WTC11 (cell line): ENCODE data around the gene ZNF324. TPM values are rescaled to one million over a fixed set of nuclear protein-coding genes. Genes with fewer than 3 reads are reported as not detected.

Experiments
- ATAC-seq: fragments of 200-7000 bp; cut with Tn5 transposase; 2 replicates; pipeline ENCODE4 v1.10.0; 2021; ENCODE audit warnings: mild to moderate bottlenecking, moderate library complexity
- CTCF ChIA-PET: fragments of 300-600 bp; sonication (Branson Sonifier 250); formaldehyde crosslinking; loops from one replicate; lab custom pipeline; 2021; ENCODE audit warnings: antibody characterized with exemption; lab: Charles Lee
- POLR2A ChIA-PET: fragments of 350-600 bp; sonication (Branson Sonifier 250); formaldehyde crosslinking; loops from one replicate; lab custom pipeline; 2021; ENCODE audit warnings: antibody characterized with exemption; lab: Charles Lee
- DNase-seq: peaks from one replicate; pipeline ENCODE4 v3.0.0; 2021; ENCODE audit warnings: low spot score
- H3K27ac Mint-ChIP-seq: 2 replicates; pipeline ENCODE4 v1.8.0; 2021; ENCODE audit warnings: mixed read lengths
- H3K27me3 Mint-ChIP-seq: 2 replicates; pipeline ENCODE4 v1.8.0; 2021; ENCODE audit warnings: low read depth, mild to moderate bottlenecking, moderate library complexity, mixed read lengths
- H3K36me3 Mint-ChIP-seq: 2 replicates; pipeline ENCODE4 v1.8.0; 2021; ENCODE audit warnings: mixed read lengths
- H3K4me1 Mint-ChIP-seq: 2 replicates; pipeline ENCODE4 v1.8.0; 2022; ENCODE audit warnings: mixed read lengths
- H3K4me3 Mint-ChIP-seq: 2 replicates; pipeline ENCODE4 v1.8.0; 2021; ENCODE audit warnings: mild to moderate bottlenecking, moderate library complexity, mixed read lengths
- H3K9me3 Mint-ChIP-seq: 2 replicates; pipeline ENCODE4 v1.8.0; 2021; ENCODE audit warnings: mixed read lengths
- ATF6 ChIP-seq: sonication (generic); formaldehyde crosslinking; IDR thresholded peaks from 2 replicates; pipeline ENCODE4 v1.8.1; 2023; ENCODE audit warnings: mild to moderate bottlenecking, missing genetic modification reagents
- FOXP4 ChIP-seq: sonication (generic); formaldehyde crosslinking; IDR thresholded peaks from 2 replicates; pipeline ENCODE4 v1.8.0; 2022; ENCODE audit warnings: mild to moderate bottlenecking, missing genetic modification reagents
- GRHL2 ChIP-seq: fragments of 250-450 bp; sonication (Bioruptor Pico); IDR thresholded peaks from 2 replicates; pipeline ENCODE4 v1.8.0; 2022; ENCODE audit warnings: mild to moderate bottlenecking, moderate library complexity; ENCODE audit not compliant: insufficient replicate concordance, severe bottlenecking
- JAZF1 ChIP-seq: fragments of 250-450 bp; sonication (Bioruptor Pico); IDR thresholded peaks from 2 replicates; pipeline ENCODE4 v1.9.0; 2021; ENCODE audit warnings: moderate library complexity, mild to moderate bottlenecking, inconsistent platforms
- KAT7 ChIP-seq: sonication (generic); formaldehyde crosslinking; IDR thresholded peaks from 2 replicates; pipeline ENCODE4 v1.8.1; 2023; ENCODE audit warnings: missing genetic modification reagents, mild to moderate bottlenecking, borderline replicate concordance
- PRDM15 ChIP-seq: sonication (generic); formaldehyde crosslinking; IDR thresholded peaks from 2 replicates; pipeline ENCODE4 v1.8.0; 2022; ENCODE audit warnings: missing genetic modification reagents
- PREB ChIP-seq: sonication (generic); formaldehyde crosslinking; IDR thresholded peaks from 2 replicates; pipeline ENCODE4 v1.8.1; 2022; ENCODE audit warnings: mild to moderate bottlenecking, missing genetic modification reagents, moderate library complexity, borderline replicate concordance
- PRRX2 ChIP-seq: fragments of 250-450 bp; sonication (Bioruptor Pico); IDR thresholded peaks from 2 replicates; pipeline ENCODE4 v1.8.0; 2021; ENCODE audit warnings: mild to moderate bottlenecking
- SMAD4 ChIP-seq: sonication (generic); formaldehyde crosslinking; IDR thresholded peaks from 2 replicates; pipeline ENCODE4 v1.8.0; 2022; ENCODE audit warnings: mild to moderate bottlenecking, missing genetic modification reagents
- STAT6 ChIP-seq: sonication (generic); formaldehyde crosslinking; conservative IDR thresholded peaks from 2 replicates; pipeline ENCODE4 v1.8.1; 2023; ENCODE audit warnings: mild to moderate bottlenecking, low read depth, missing genetic modification reagents, moderate library complexity
- TEAD1 ChIP-seq: sonication (generic); formaldehyde crosslinking; IDR thresholded peaks from 2 replicates; pipeline ENCODE4 v1.8.0; 2022; ENCODE audit warnings: mild to moderate bottlenecking, missing genetic modification reagents
- USF2 ChIP-seq: sonication (generic); formaldehyde crosslinking; IDR thresholded peaks from 2 replicates; pipeline ENCODE4 v1.8.1; 2023; ENCODE audit warnings: mild to moderate bottlenecking, missing genetic modification reagents, moderate library complexity
- ZNF219 ChIP-seq: sonication (generic); formaldehyde crosslinking; IDR thresholded peaks from 2 replicates; pipeline ENCODE4 v1.8.0; 2023; ENCODE audit warnings: missing genetic modification reagents, mild to moderate bottlenecking, borderline replicate concordance
- ZNF317 ChIP-seq: sonication (generic); formaldehyde crosslinking; IDR thresholded peaks from 2 replicates; pipeline ENCODE4 v1.8.1; 2023; ENCODE audit warnings: low read depth, mild to moderate bottlenecking, moderate library complexity, missing genetic modification reagents, borderline replicate concordance
- ZNF425 ChIP-seq: fragments of 250-450 bp; sonication (Bioruptor Pico); conservative IDR thresholded peaks from 2 replicates; pipeline ENCODE4 v1.9.0; 2021; ENCODE audit warnings: mild to moderate bottlenecking
- total RNA-seq: library from RNA; stranded (reverse); gene quantifications from 3 replicates; pipeline ENCODE4 v1.2.3, GENCODE V29; 2021

The ZNF324 gene
- total RNA-seq, 1 experiment from 2014 or later: 5.9 TPM

GRCh38 chr19:58516246-58516836 is 49.5 kb downstream of the ZNF324 start:
- Mint-ChIP-seq H3K4me1 (peaks cover 40% of the 10 kb centered on the region), H3K27ac (no peak overlapping the region), H3K36me3 (peaks cover 5% of the 10 kb centered on the region), H3K27me3 (peaks cover 5% of the 10 kb centered on the region), H3K9me3 (no peaks in the 10 kb centered on the region)
- CTCF ChIA-PET: interaction anchor here (1.1 to 6.5 kb wide), 5 partner anchors 22 to 65 kb away, joined by 3 to 60 read pairs (median 20); partner anchors contain the start of gene TRIM28
- no peak for DNase-seq
- no peak for TF ChIP-seq FOXP4 (CRISPR knock-in tag)
- no peak for TF ChIP-seq USF2 (CRISPR knock-in tag)
- no peak for TF ChIP-seq SMAD4 (CRISPR knock-in tag)
- no peak for TF ChIP-seq PREB (CRISPR knock-in tag)
- TF ChIP-seq KAT7 (CRISPR knock-in tag): no peak
- no peak for TF ChIP-seq ATF6 (CRISPR knock-in tag)
- no peak for TF ChIP-seq STAT6 (CRISPR knock-in tag)
- no peak for TF ChIP-seq ZNF317 (CRISPR knock-in tag)
- TF ChIP-seq PRDM15 (CRISPR knock-in tag): no peak
- TF ChIP-seq GRHL2 (CRISPR knock-in tag): no peak
- no peak for TF ChIP-seq JAZF1 (CRISPR knock-in tag)
- TF ChIP-seq ZNF425 (CRISPR knock-in tag): no peak
- no peak for TF ChIP-seq TEAD1
- TF ChIP-seq ZNF219 (CRISPR knock-in tag): no peak
- no peak for TF ChIP-seq PRRX2
- TF ChIP-seq, all 79 proteins: peak for 0
- ATAC-seq: no peak
- H3K4me3 Mint-ChIP-seq: peak overlapping the region; percentile 75; the same call in 1 of the 2 replicates
- POLR2A ChIA-PET: no interaction called here
